ENCODE measurements around the gene BRD8. TPM values are rescaled to one million over a fixed set of nuclear protein-coding genes. Genes with fewer than 3 reads are reported as not detected.

The BRD8 gene
- total and polyA plus RNA-seq, 10 of the 15 experiments (the other 5 are each of a cell fraction or from before 2014, with no cell fraction given): 28.1 to 78.5 (median 44.5) TPM

- no peak for TF ChIP-seq RELB (IDR thresholded peaks at IDR 0.05; ENCODE audit: low read depth)
- no peak for TF ChIP-seq FOXK2 (IDR thresholded peaks at IDR 0.05)
- TF ChIP-seq ETV6 (conservative IDR thresholded peaks at IDR 0.05 in 1 of 2, IDR thresholded peaks at IDR 0.05 in 1 of 2; ENCODE audit: borderline replicate concordance in 1 of 2, low read depth in 1 of 2): no peak
- no peak for TF ChIP-seq CREM (IDR thresholded peaks at IDR 0.05; ENCODE audit: low read depth)
- TF ChIP-seq TAF1 (IDR thresholded peaks at IDR 0.05; ENCODE audit: borderline replicate concordance, low read depth, low read length): no peak
- TF ChIP-seq NFXL1 (IDR thresholded peaks at IDR 0.05; ENCODE audit: borderline replicate concordance): no peak
- TF ChIP-seq CTCF (IDR thresholded peaks at IDR 0.05 in 2 of 3, conservative IDR thresholded peaks at IDR 0.05 in 1 of 3; ENCODE audit: control insufficient read depth in 2 of 3, extremely low read depth in 1 of 3, insufficient read depth in 1 of 3, low read depth in 3 of 3, low read length in 3 of 3): no peak
Observed at GRCh38 chr5:138095100-138095907, 83.1 kb downstream of the BRD8 start (continued).
